Type B pancreatic cell (in vitro differentiated cells): Measurements from ENCODE around the gene ATP11C. TPM values are rescaled to one million over a fixed set of nuclear protein-coding genes. Genes with fewer than 3 reads are reported as not detected.
A peak's percentile ranks its signal among the peaks of the same experiment; 100 is the strongest.

Source experiments
- DNase-seq: peaks from one replicate; pipeline ENCODE4 v3.0.0; 2021; ENCODE audit warnings: mixed read lengths; ENCODE audit not compliant: unreplicated experiment; ENCODE audit errors: extremely low spot score
- H3K27ac Mint-ChIP-seq: 2 replicates; pipeline ENCODE4 v1.8.0; 2021; ENCODE audit warnings: mild to moderate bottlenecking, mixed read lengths
- H3K27me3 Mint-ChIP-seq: 2 replicates; pipeline ENCODE4 v1.8.0; 2021; ENCODE audit warnings: mixed read lengths
- H3K36me3 Mint-ChIP-seq: 2 replicates; pipeline ENCODE4 v1.8.0; 2021; ENCODE audit warnings: mixed read lengths
- H3K4me1 Mint-ChIP-seq: one replicate; pipeline ENCODE4 v1.8.0; 2021; ENCODE audit warnings: mixed read lengths; ENCODE audit not compliant: unreplicated experiment
- H3K4me3 Mint-ChIP-seq: 2 replicates; pipeline ENCODE4 v1.8.0; 2021; ENCODE audit warnings: mild to moderate bottlenecking, mixed read lengths
- H3K9me3 Mint-ChIP-seq: 2 replicates; pipeline ENCODE4 v1.8.0; 2021; ENCODE audit warnings: mixed read lengths
- CTCF ChIP-seq: fragments of 200-600 bp; sonication (generic); conservative IDR thresholded peaks from 2 replicates; pipeline ENCODE4 v1.5.0; 2021; ENCODE audit warnings: antibody characterized with exemption, mild to moderate bottlenecking
- total RNA-seq: library from RNA; stranded (reverse); gene quantifications from 2 replicates; pipeline ENCODE4 v1.2.1, GENCODE V29; 2021; ENCODE audit warnings: low replicate concordance

The ATP11C gene
- total RNA-seq, 1 donor from 2014 or later, result 18.9 TPM

- Mint-ChIP-seq H3K27me3 (peaks cover 6% of the 10 kb centered on the region), H3K36me3 (no peaks in the 10 kb centered on the region), H3K9me3 (peaks cover 5% of the 10 kb centered on the region), H3K4me1 (no peaks in the 10 kb centered on the region), H3K4me3 (no peak overlapping the region), H3K27ac (no peak overlapping the region)
- TF ChIP-seq CTCF, result no peak
- DNase-seq, result no peak
Observed at GRCh38 chrX:139949703-139950102, 16.9 kb upstream of the ATP11C start.

DNA sequence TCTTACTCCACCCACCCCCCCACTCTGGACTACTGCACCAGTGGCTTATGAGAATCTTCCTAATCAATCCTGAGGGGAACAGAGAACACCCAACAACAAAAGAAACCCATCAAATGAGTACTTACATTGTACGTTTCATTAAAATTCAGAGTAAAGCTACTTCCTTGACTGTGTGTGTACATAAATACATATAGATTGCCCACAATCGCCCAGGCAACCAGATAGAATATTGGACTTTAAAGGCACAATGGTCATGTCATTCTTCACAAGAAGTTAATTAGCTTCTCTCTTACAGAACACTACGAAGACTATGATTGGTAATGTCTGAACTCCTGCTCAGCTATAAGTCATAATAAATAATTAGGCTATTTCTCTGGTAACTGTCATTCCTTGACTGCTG lies 12.2 kb upstream of the ATP11C start:
- H3K4me1 Mint-ChIP-seq, result no peaks in the 10 kb centered on the region
- no peak for DNase-seq
- H3K36me3 Mint-ChIP-seq, result no peaks in the 10 kb centered on the region
- TF ChIP-seq CTCF, result no peak
- H3K27me3 Mint-ChIP-seq, result peaks cover 12% of the 10 kb centered on the region
- no peak overlapping the region for H3K27ac Mint-ChIP-seq
- H3K4me3 Mint-ChIP-seq, result no peak overlapping the region
- peaks cover 5% of the 10 kb centered on the region for H3K9me3 Mint-ChIP-seq

GRCh38 chrX:139936259-139936658 lies 3.4 kb upstream of the ATP11C start:
- H3K4me1 Mint-ChIP-seq, result no peaks in the 10 kb centered on the region
- H3K27ac Mint-ChIP-seq, result no peak overlapping the region
- H3K9me3 Mint-ChIP-seq, result no peaks in the 10 kb centered on the region
- no peak for TF ChIP-seq CTCF
- no peaks in the 10 kb centered on the region for H3K27me3 Mint-ChIP-seq
- no peak for DNase-seq
- no peak overlapping the region for H3K4me3 Mint-ChIP-seq
- H3K36me3 Mint-ChIP-seq, result no peaks in the 10 kb centered on the region

GRCh38 chrX:139933904-139934303 lies 1.1 kb upstream of the ATP11C start:
- Mint-ChIP-seq H3K27me3 (peaks cover 10% of the 10 kb centered on the region), H3K4me1 (peaks cover 4% of the 10 kb centered on the region), H3K27ac (peak overlapping the region; percentile 95), H3K36me3 (no peaks in the 10 kb centered on the region), H3K9me3 (no peaks in the 10 kb centered on the region), H3K4me3 (peak overlapping the region; percentile 92)
- no peak for TF ChIP-seq CTCF
- no peak for DNase-seq

- peak overlapping the region; percentile 95 for H3K27ac Mint-ChIP-seq
- peaks cover 10% of the 10 kb centered on the region for H3K27me3 Mint-ChIP-seq
- no peak for TF ChIP-seq CTCF
- H3K36me3 Mint-ChIP-seq, result no peaks in the 10 kb centered on the region
- peak; percentile 75 for DNase-seq
- H3K4me1 Mint-ChIP-seq, result peaks cover 4% of the 10 kb centered on the region
- no peaks in the 10 kb centered on the region for H3K9me3 Mint-ChIP-seq
- H3K4me3 Mint-ChIP-seq, result peak overlapping the region; percentile 92
Observed at GRCh38 chrX:139932073-139932900, 566 bp downstream of the ATP11C start.
